Liver (tissue), 9 donors: ENCODE results near the gene SYNDIG1. TPM values are rescaled to one million over a fixed set of nuclear protein-coding genes. Genes with fewer than 3 reads are reported as not detected.

Experiments
- DNase-seq: peaks from one replicate; pipeline ENCODE4 v3.0.0-alpha.2; 2017; ENCODE audit warnings: low spot score
- H3K27ac ChIP-seq, 2 donors: one replicate each; pipeline ENCODE4 v1.7.0; 2013; ENCODE audit warnings: inconsistent platforms in 2 of 2, low read length in 2 of 2, control low read depth in 1 of 2, low read depth in 1 of 2, mild to moderate bottlenecking in 1 of 2
- H3K27me3 ChIP-seq, 4 donors: one replicate each; pipeline versions ENCODE4 v1.6.1 to v1.7.0; 2013; ENCODE audit warnings: low read length in 3 of 4, inconsistent platforms in 1 of 4, mild to moderate bottlenecking in 1 of 4, moderate library complexity in 1 of 4; ENCODE audit not compliant: control insufficient read depth in 4 of 4, insufficient read depth in 4 of 4
- H3K36me3 ChIP-seq, 4 donors: one replicate each; pipeline versions ENCODE4 v1.6.1 to v1.7.0; 2013; ENCODE audit warnings: low read length in 3 of 4, mild to moderate bottlenecking in 3 of 4, low read depth in 1 of 4, moderate library complexity in 1 of 4; ENCODE audit not compliant: control insufficient read depth in 4 of 4, insufficient read depth in 3 of 4
- H3K4me1 ChIP-seq, 4 donors: one replicate each; pipeline versions ENCODE4 v1.6.1 to v1.7.0; 2013; ENCODE audit warnings: low read length in 3 of 4, mild to moderate bottlenecking in 3 of 4, moderate library complexity in 1 of 4; ENCODE audit not compliant: control insufficient read depth in 4 of 4, insufficient read depth in 4 of 4
- H3K4me3 ChIP-seq, 3 donors: one replicate each; pipeline versions ENCODE4 v1.6.1 to v1.7.0; 2013; ENCODE audit warnings: low read length in 3 of 3, control low read depth in 1 of 3, low read depth in 1 of 3, mild to moderate bottlenecking in 1 of 3
- H3K9ac ChIP-seq, 2 donors: one replicate each; pipeline ENCODE4 v1.7.0; 2013; ENCODE audit warnings: low read length in 2 of 2, mild to moderate bottlenecking in 2 of 2, moderate library complexity in 2 of 2, control low read depth in 1 of 2, low read depth in 1 of 2
- H3K9me3 ChIP-seq, 4 donors: one replicate each; pipeline versions ENCODE4 v1.6.1 to v1.7.0; 2013; ENCODE audit warnings: low read length in 3 of 4; ENCODE audit not compliant: control insufficient read depth in 4 of 4
- ATF3 ChIP-seq: IDR thresholded peaks from 2 replicates; pipeline ENCODE4 v1.6.1; 2016; ENCODE audit warnings: antibody characterized with exemption
- EGR1 ChIP-seq, 2 donors: IDR thresholded peaks; 2 replicates each; pipeline ENCODE4 v1.6.1; 2016 to 2018; ENCODE audit warnings: antibody characterized with exemption in 2 of 2, low read depth in 2 of 2
- FOXA1 ChIP-seq: IDR thresholded peaks from 2 replicates; pipeline ENCODE4 v1.6.1; 2016; ENCODE audit warnings: antibody characterized with exemption
- FOXA2 ChIP-seq: IDR thresholded peaks from 2 replicates; pipeline ENCODE4 v1.6.1; 2016; ENCODE audit warnings: antibody characterized with exemption
- GABPA ChIP-seq, 2 donors: IDR thresholded peaks in 1 of 2; conservative IDR thresholded peaks in 1 of 2; 2 replicates each; pipeline ENCODE4 v1.6.1; 2016; ENCODE audit warnings: antibody characterized with exemption in 2 of 2, mild to moderate bottlenecking in 1 of 2, moderate library complexity in 1 of 2
- HNF4A ChIP-seq, 2 donors: conservative IDR thresholded peaks; 2 replicates each; pipeline ENCODE4 v1.6.1; 2016; ENCODE audit warnings: antibody characterized with exemption in 2 of 2, mild to moderate bottlenecking in 2 of 2
- HNF4G ChIP-seq: IDR thresholded peaks from 2 replicates; pipeline ENCODE4 v1.6.1; 2016; ENCODE audit warnings: antibody characterized with exemption
- JUND ChIP-seq, 2 donors: IDR thresholded peaks; 2 replicates each; pipeline ENCODE4 v1.6.1; 2016; ENCODE audit warnings: antibody characterized with exemption in 2 of 2
- MAX ChIP-seq: IDR thresholded peaks from 2 replicates; pipeline ENCODE4 v1.6.1; 2016; ENCODE audit warnings: antibody characterized with exemption
- NR2F2 ChIP-seq: IDR thresholded peaks from 2 replicates; pipeline ENCODE4 v1.6.1; 2016; ENCODE audit warnings: antibody characterized with exemption
- RAD21 ChIP-seq, 2 donors: IDR thresholded peaks; 2 replicates each; pipeline ENCODE4 v1.6.1; 2016; ENCODE audit warnings: antibody characterized with exemption in 2 of 2, mild to moderate bottlenecking in 2 of 2
- RXRA ChIP-seq, 2 donors: IDR thresholded peaks; 2 replicates each; pipeline ENCODE4 v1.6.1; 2017 to 2018; ENCODE audit warnings: antibody characterized with exemption in 2 of 2, mild to moderate bottlenecking in 1 of 2
- SP1 ChIP-seq: IDR thresholded peaks from 2 replicates; pipeline ENCODE4 v1.6.1; 2018; ENCODE audit warnings: antibody characterized with exemption, mild to moderate bottlenecking
- TAF1 ChIP-seq: conservative IDR thresholded peaks from 2 replicates; pipeline ENCODE4 v1.6.1; 2016; ENCODE audit warnings: antibody characterized with exemption, mild to moderate bottlenecking
- YY1 ChIP-seq: IDR thresholded peaks from 2 replicates; pipeline ENCODE4 v1.6.1; 2016; ENCODE audit warnings: antibody characterized with exemption, mild to moderate bottlenecking
- ZBTB33 ChIP-seq: IDR thresholded peaks from 2 replicates; pipeline ENCODE4 v1.6.1; 2016; ENCODE audit warnings: antibody characterized with exemption
- WGBS: extraction: QIAGEN DNeasy Blood & Tissue Kit; methylation state at CpG from one replicate; pipeline ENCODE4 v1.1.7; 2013; 5-methylcytosine and 5-hydroxymethylcytosine counted together
- polyA plus RNA-seq, 2 donors: library from polyadenylated mRNA; stranded (reverse) in 1 of 2; unstranded in 1 of 2; fragments of 200-250 nt in 1 of 2; fragments of >200 nt in 1 of 2; fragmentation: Nextera tagmentation in 1 of 2; extraction: Ambion mirVana in 1 of 2; gene quantifications; one replicate each; pipeline versions ENCODE4 v1.2.1 to v1.2.3, GENCODE V29; 2013 to 2015
- total RNA-seq, 2 donors: library from RNA; depleted of rRNA; stranded (reverse); fragments of >200 nt; gene quantifications; one replicate each; pipeline ENCODE4 v1.2.3, GENCODE V29; 2014
- TF ChIP-seq, protein P1 (sequence below): IDR thresholded peaks from 2 replicates; pipeline ENCODE4 v1.6.1; 2016; ENCODE audit warnings: antibody characterized with exemption, mild to moderate bottlenecking
- TF ChIP-seq, protein P2 (sequence below): fragments of 150-350 bp; IDR thresholded peaks from 2 replicates; pipeline ENCODE4 v1.5.1; 2017; ENCODE audit warnings: improper control_type of control experiment, low read depth, low read length; ENCODE audit not compliant: missing input control
- donor health status: healthy.
- donor health status: healthy.
- donor health status: healthy.
- donor health status: healthy.
- donor health status: healthy.

SYNDIG1 gene
- total and polyA plus RNA-seq, 4 donors: 0.05 to 0.08 TPM; not detected in 2

GRCh38 chr20:24531202-24531601, 61.8 kb downstream of the SYNDIG1 start (continued):
- TF ChIP-seq RAD21 (IDR thresholded peaks at IDR 0.05) (no peak), NR2F2 (no peak), YY1 (no peak), HNF4A (conservative IDR thresholded peaks at IDR 0.05) (no peak), HNF4G (no peak)

DNA sequence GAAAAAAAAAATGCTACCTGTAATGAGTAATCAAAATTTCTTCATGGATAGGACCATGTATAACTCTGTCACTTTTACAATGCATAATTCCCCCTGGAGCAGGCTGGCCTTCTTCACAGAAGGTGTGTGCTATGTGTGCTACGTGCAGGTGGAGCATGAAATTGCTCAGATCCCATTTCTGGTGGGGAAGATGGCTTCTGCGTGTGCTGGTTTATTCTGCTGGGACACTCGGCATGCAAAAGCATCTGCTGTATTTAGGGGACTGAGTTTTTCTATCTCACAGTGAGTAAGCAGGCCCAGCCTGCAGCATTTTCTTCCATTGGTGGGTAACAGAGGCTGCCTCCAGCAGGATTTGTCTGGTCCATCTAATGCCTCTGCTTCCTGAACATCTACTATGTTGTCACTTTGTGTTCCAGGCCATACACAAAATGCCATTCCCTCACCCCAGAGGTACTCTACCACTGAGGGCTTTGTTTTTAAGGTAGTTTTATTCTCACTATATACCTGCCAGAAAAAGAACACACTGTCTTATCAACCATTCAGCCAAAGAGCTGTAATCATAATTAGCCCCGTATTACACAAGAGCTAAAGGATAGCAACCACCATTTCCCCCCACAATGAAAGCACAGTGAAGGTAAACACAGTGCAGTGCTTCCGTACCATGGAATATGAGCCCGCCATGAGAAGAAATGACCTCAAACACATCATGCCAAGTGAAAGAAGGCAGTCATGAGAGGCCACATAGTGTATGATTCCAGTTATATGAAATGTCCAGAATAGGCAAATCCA, 62.4 kb downstream of the SYNDIG1 start:
- H3K27ac ChIP-seq: no peak overlapping the region
- no peaks in the 10 kb centered on the region for H3K4me1 ChIP-seq
- 84% methylated on average over 6 of the region's 6 CpGs for WGBS
- no peak for DNase-seq
- H3K36me3 ChIP-seq: no peaks in the 10 kb centered on the region
- no peaks in the 10 kb centered on the region for H3K9me3 ChIP-seq
- H3K4me3 ChIP-seq: no peak overlapping the region
- H3K27me3 ChIP-seq: no peaks in the 10 kb centered on the region
- H3K9ac ChIP-seq: no peak overlapping the region
- TF ChIP-seq RAD21 (IDR thresholded peaks at IDR 0.05) (no peak), EGR1 (IDR thresholded peaks at IDR 0.05; ENCODE audit: low read depth in 2 of 2) (no peak), RXRA (IDR thresholded peaks at IDR 0.05) (no peak), MAX (no peak), JUND (IDR thresholded peaks at IDR 0.05) (no peak), FOXA1 (no peak), GABPA (IDR thresholded peaks at IDR 0.05 in 1 of 2, conservative IDR thresholded peaks at IDR 0.05 in 1 of 2) (no peak), FOXA2 (no peak), YY1 (no peak), SP1 (no peak), TAF1 (no peak), ZBTB33 (no peak)
- TF ChIP-seq, protein P1, sequence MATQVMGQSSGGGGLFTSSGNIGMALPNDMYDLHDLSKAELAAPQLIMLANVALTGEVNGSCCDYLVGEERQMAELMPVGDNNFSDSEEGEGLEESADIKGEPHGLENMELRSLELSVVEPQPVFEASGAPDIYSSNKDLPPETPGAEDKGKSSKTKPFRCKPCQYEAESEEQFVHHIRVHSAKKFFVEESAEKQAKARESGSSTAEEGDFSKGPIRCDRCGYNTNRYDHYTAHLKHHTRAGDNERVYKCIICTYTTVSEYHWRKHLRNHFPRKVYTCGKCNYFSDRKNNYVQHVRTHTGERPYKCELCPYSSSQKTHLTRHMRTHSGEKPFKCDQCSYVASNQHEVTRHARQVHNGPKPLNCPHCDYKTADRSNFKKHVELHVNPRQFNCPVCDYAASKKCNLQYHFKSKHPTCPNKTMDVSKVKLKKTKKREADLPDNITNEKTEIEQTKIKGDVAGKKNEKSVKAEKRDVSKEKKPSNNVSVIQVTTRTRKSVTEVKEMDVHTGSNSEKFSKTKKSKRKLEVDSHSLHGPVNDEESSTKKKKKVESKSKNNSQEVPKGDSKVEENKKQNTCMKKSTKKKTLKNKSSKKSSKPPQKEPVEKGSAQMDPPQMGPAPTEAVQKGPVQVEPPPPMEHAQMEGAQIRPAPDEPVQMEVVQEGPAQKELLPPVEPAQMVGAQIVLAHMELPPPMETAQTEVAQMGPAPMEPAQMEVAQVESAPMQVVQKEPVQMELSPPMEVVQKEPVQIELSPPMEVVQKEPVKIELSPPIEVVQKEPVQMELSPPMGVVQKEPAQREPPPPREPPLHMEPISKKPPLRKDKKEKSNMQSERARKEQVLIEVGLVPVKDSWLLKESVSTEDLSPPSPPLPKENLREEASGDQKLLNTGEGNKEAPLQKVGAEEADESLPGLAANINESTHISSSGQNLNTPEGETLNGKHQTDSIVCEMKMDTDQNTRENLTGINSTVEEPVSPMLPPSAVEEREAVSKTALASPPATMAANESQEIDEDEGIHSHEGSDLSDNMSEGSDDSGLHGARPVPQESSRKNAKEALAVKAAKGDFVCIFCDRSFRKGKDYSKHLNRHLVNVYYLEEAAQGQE: no peak

GRCh38 chr20:24533449-24533848, 64.0 kb downstream of the SYNDIG1 start:
- 80% methylated on average over 8 of the region's 8 CpGs for WGBS
- DNase-seq: no peak
- TF ChIP-seq FOXA1 (no peak), FOXA2 (no peak), HNF4G (no peak), RXRA (IDR thresholded peaks at IDR 0.05) (no peak), GABPA (IDR thresholded peaks at IDR 0.05 in 1 of 2, conservative IDR thresholded peaks at IDR 0.05 in 1 of 2) (no peak), RAD21 (IDR thresholded peaks at IDR 0.05) (no peak), EGR1 (IDR thresholded peaks at IDR 0.05; ENCODE audit: low read depth in 2 of 2) (no peak), ZBTB33 (no peak), SP1 (no peak), HNF4A (conservative IDR thresholded peaks at IDR 0.05) (no peak), YY1 (no peak), ATF3 (no peak), MAX (no peak)
- TF ChIP-seq, protein P2, sequence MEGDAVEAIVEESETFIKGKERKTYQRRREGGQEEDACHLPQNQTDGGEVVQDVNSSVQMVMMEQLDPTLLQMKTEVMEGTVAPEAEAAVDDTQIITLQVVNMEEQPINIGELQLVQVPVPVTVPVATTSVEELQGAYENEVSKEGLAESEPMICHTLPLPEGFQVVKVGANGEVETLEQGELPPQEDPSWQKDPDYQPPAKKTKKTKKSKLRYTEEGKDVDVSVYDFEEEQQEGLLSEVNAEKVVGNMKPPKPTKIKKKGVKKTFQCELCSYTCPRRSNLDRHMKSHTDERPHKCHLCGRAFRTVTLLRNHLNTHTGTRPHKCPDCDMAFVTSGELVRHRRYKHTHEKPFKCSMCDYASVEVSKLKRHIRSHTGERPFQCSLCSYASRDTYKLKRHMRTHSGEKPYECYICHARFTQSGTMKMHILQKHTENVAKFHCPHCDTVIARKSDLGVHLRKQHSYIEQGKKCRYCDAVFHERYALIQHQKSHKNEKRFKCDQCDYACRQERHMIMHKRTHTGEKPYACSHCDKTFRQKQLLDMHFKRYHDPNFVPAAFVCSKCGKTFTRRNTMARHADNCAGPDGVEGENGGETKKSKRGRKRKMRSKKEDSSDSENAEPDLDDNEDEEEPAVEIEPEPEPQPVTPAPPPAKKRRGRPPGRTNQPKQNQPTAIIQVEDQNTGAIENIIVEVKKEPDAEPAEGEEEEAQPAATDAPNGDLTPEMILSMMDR: no peak
- no peaks in the 10 kb centered on the region for H3K4me1 ChIP-seq
- H3K9ac ChIP-seq: no peak overlapping the region
- no peak overlapping the region for H3K4me3 ChIP-seq
- no peaks in the 10 kb centered on the region for H3K27me3 ChIP-seq
- H3K36me3 ChIP-seq: no peaks in the 10 kb centered on the region
- H3K9me3 ChIP-seq: peaks cover 0 to 5% (median 0%) of the 10 kb centered on the region in 4 donors
- H3K27ac ChIP-seq: no peak overlapping the region
